Esophagus muscularis mucosa (tissue), 3 donors: ENCODE measurements around the gene ATXN7L3.

Source experiments
- CTCF ChIP-seq, 3 experiments: fragments of 200-600 bp in 2 of 3; fragments of 450-650 bp in 1 of 3; sonication (generic) in 2 of 3; IDR thresholded peaks; one replicate each; pipeline ENCODE4 v1.5.1; 2017 to 2019; ENCODE audit warnings: antibody characterized with exemption in 3 of 3, mild to moderate bottlenecking in 2 of 3, moderate library complexity in 1 of 3
- POLR2AphosphoS5 ChIP-seq, 2 donors: sonication (generic); formaldehyde crosslinking; IDR thresholded peaks; one replicate each; pipeline ENCODE4 v1.6.1; 2017; ENCODE audit warnings: antibody characterized with exemption in 2 of 2

DNA sequence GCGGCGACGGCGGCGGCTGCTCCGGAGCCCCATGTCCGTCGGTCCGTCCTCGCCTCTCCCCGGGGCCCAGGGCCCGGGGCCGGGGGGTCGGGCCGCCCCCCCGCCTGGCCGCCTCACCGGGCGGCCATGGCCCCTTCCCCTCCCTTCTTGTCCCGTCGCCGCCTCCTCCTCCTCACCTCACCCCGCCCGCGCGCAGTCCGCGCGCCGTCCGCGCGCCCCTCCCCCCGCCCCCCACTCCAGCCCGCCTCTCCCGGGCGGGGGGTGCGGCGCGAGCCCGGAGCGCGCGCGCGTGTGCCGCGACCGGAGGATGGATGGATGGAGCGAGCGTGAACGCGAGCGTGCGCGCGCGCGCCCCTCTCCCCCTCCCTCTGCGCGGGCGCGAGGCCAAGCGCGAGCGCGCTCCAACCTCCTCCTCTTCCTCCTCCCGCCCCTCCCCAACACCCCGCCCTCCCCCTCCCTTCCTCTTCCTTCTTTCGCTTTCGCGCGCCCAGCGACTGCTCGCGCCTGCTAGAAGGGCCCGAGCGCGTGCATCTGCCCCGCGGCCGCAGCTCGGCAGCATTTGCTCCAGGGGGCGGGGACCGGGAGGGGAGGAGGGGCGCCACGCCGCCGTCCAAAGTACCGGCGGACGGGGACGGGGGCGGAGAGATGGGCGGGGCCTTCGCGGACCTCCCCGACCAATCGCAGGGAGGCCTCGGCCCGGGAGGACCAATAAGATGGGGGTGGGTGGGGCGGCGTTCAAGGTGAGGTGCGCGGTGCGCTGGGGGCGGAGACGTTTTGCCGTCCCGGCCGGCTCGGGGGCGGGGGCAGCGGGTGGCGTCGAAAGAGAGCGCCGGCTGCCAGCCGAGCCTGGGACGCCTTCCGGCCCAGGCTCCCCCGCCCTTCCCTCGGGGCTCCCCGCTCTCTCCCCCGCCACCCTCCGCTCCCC lies at the start of gene ATXN7L3:
- TF ChIP-seq CTCF (IDR thresholded peaks at IDR 0.05) (no peak), POLR2AphosphoS5 (IDR thresholded peaks at IDR 0.05) (peak; percentile 52 to 75)
